Chondrocyte (in vitro differentiated cells): Measurements from ENCODE around the gene ALG10. TPM values are rescaled to one million over a fixed set of nuclear protein-coding genes. Genes with fewer than 3 reads are reported as not detected.
"Not testable (repeated sequence)": the region's sequence is repeated elsewhere in the genome, so short reads cannot be mapped to it uniquely, and the experiment has no call there.

Experiments used
- DNase-seq: peaks from one replicate; pipeline ENCODE4 v3.0.0; 2021; ENCODE audit warnings: mixed read lengths, low spot score
- H3K27ac Mint-ChIP-seq: one replicate; pipeline ENCODE4 v1.8.0; 2021; ENCODE audit warnings: mild to moderate bottlenecking, moderate library complexity, mixed read lengths; ENCODE audit not compliant: unreplicated experiment
- H3K27me3 Mint-ChIP-seq: 2 replicates; pipeline ENCODE4 v1.8.0; 2021; ENCODE audit warnings: low read depth, mixed read lengths
- H3K36me3 Mint-ChIP-seq: 2 replicates; pipeline ENCODE4 v1.8.0; 2021; ENCODE audit warnings: low read depth, mixed read lengths
- H3K4me1 Mint-ChIP-seq: 2 replicates; pipeline ENCODE4 v1.8.0; 2021; ENCODE audit warnings: low read depth, mild to moderate bottlenecking, mixed read lengths
- H3K4me3 Mint-ChIP-seq: one replicate; pipeline ENCODE4 v1.8.0; 2021; ENCODE audit warnings: mild to moderate bottlenecking, moderate library complexity, mixed read lengths; ENCODE audit not compliant: unreplicated experiment
- H3K9me3 Mint-ChIP-seq: 2 replicates; pipeline ENCODE4 v1.8.0; 2021; ENCODE audit warnings: low read depth, mixed read lengths
- long read RNA-seq: library from polyadenylated mRNA; stranded (forward); transcript quantifications from one replicate; pipeline ENCODE4 v2.0.0, GENCODE V29; 2021
- total RNA-seq: library from RNA; stranded (reverse); gene quantifications from 3 replicates; pipeline ENCODE4 v1.2.1, GENCODE V29; 2021
- TF ChIP-seq, protein P1 (sequence below): fragments of 200-600 bp; sonication (generic); IDR thresholded peaks from 2 replicates; pipeline ENCODE4 v1.5.0; 2021; ENCODE audit warnings: antibody characterized with exemption, mild to moderate bottlenecking, moderate library complexity

ALG10 gene, protein sequence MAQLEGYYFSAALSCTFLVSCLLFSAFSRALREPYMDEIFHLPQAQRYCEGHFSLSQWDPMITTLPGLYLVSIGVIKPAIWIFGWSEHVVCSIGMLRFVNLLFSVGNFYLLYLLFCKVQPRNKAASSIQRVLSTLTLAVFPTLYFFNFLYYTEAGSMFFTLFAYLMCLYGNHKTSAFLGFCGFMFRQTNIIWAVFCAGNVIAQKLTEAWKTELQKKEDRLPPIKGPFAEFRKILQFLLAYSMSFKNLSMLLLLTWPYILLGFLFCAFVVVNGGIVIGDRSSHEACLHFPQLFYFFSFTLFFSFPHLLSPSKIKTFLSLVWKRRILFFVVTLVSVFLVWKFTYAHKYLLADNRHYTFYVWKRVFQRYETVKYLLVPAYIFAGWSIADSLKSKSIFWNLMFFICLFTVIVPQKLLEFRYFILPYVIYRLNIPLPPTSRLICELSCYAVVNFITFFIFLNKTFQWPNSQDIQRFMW
- total RNA-seq = 4.5 to 7.5 TPM (median 5.9 TPM) in 3 replicates
- long read RNA-seq, partial matches to known transcripts = 0 of 1 reads
- long read RNA-seq, other reads (novel, unspliced or antisense) = 0 of 1 reads

DNA sequence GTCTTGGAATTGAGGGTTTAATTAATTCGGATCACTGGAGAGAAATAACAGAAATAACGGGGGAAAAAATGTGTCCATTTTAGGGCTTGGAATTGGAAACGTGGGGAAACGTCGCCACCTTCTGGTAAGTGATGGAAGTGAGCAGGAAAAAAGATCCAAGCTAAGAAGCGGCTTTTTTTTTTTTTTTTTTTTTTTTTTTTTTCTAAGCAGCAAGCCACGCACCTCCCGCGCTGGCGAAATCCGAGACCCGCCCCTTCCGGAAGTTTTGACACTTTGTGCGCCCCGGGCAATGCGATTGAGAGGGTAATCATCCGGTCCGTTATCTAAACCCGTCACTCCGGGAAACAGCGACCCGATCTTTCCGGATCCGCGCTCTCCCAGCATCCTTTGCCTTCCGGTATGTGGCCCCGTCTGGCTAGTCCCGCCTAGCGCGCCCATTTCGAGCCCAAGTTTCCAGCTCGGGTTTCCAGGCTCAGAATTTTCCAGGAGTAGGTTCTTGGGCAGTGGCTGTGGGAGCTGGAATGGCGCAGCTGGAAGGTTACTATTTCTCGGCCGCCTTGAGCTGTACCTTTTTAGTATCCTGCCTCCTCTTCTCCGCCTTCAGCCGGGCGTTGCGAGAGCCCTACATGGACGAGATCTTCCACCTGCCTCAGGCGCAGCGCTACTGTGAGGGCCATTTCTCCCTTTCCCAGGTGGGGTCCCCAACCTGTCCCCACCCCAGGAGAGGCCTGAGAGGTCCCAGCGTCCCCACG is at the start of gene ALG10:
Gene ALG10 (plus strand): TSS at position 418 of the 752 bp plus-strand sequence. CDS start 104 bp downstream, at position 522.
- H3K36me3 Mint-ChIP-seq = no peaks in the 10 kb centered on the region
- H3K4me3 Mint-ChIP-seq = peak within 1 kb of the TSS; percentile 90
- peaks cover 8% of the 10 kb centered on the region for H3K27me3 Mint-ChIP-seq
- no peaks in the 10 kb centered on the region for H3K9me3 Mint-ChIP-seq
- DNase-seq = peak; percentile 97
- H3K4me1 Mint-ChIP-seq = peaks cover 21% of the 10 kb centered on the region
- TF ChIP-seq, protein P1, sequence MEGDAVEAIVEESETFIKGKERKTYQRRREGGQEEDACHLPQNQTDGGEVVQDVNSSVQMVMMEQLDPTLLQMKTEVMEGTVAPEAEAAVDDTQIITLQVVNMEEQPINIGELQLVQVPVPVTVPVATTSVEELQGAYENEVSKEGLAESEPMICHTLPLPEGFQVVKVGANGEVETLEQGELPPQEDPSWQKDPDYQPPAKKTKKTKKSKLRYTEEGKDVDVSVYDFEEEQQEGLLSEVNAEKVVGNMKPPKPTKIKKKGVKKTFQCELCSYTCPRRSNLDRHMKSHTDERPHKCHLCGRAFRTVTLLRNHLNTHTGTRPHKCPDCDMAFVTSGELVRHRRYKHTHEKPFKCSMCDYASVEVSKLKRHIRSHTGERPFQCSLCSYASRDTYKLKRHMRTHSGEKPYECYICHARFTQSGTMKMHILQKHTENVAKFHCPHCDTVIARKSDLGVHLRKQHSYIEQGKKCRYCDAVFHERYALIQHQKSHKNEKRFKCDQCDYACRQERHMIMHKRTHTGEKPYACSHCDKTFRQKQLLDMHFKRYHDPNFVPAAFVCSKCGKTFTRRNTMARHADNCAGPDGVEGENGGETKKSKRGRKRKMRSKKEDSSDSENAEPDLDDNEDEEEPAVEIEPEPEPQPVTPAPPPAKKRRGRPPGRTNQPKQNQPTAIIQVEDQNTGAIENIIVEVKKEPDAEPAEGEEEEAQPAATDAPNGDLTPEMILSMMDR = peak; percentile 84
- peak within 1 kb of the TSS; percentile 88 for H3K27ac Mint-ChIP-seq

DNA sequence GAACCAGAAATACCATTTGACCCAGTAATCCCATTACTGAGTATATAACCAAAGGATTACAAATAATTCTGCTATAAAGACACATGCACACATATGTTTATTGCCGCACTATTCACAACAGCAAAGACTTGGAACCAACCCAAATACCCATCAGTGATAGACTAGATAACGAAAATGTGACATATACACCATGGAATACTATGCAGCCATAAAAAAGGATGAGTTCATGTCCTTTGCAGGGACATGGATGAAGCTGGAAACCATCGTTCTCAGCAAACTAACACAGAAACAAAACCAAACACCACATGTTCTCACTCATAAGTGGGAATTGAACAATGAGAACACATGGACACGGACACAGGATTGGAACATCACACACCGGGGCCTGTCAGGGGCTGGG is 49.4 kb upstream of the ALG10 start:
- H3K27me3 Mint-ChIP-seq, H3K27ac Mint-ChIP-seq, H3K36me3 Mint-ChIP-seq: not testable (repeated sequence)

DNA sequence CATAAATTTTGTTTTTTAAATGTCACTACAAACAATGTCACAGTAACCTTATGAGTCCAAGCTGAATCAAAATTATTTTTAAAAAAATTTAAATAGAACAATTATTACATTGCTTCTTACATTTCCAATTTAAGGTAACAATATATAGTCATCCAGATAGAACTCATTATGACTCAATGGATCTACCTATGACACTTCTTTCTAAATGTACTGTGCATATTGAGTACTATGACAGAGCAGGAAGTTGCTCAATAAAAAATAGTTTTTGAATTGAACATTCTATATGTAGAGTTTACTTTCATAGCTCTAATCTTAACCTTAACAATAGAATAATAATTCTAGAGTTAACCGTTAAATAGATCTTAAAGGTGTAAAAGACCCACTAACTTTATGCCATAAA is 44.4 kb upstream of the ALG10 start:
- H3K9me3 Mint-ChIP-seq = peaks cover 2% of the 10 kb centered on the region
- TF ChIP-seq, protein P1 = no peak
- no peaks in the 10 kb centered on the region for H3K4me1 Mint-ChIP-seq
- H3K4me3 Mint-ChIP-seq = no peak overlapping the region
- no peak for DNase-seq
- H3K36me3 Mint-ChIP-seq = no peaks in the 10 kb centered on the region
- H3K27ac Mint-ChIP-seq = no peak overlapping the region
- H3K27me3 Mint-ChIP-seq = peaks cover under 1% of the 10 kb centered on the region

More for the DNA sequence above, 49.4 kb upstream of the ALG10 start:
- not testable (repeated sequence) for DNase-seq, H3K9me3 Mint-ChIP-seq, H3K4me1 Mint-ChIP-seq, H3K4me3 Mint-ChIP-seq

DNA sequence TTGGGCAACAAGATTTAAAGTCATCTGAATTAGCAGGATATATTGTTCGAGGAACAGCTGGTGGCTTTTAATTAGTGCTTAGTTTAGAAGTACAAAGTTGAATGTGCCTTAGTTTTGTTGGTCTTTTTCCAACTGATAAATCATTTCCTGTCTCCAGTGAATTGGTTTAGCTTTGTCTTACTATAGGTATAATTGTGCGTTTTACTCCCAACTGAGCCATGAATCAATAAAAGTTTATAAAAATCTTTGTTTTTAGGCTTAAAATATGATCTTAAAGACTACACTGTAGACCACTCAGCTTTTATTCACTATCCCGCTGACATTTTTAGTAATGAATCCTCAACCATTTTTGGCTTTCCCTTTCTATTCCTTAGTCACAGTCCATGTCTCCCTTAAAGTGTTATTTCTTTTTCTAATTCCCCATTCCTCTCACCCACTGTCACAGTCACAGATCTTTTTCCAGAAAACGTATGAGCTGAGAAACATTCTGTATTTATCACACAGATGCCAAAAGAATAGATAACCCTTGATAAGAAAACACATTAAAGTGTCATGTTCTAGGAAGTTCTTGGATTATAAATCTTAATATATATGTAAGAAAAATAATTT is 34.0 kb upstream of the ALG10 start:
- no peak for DNase-seq
- TF ChIP-seq, protein P1 = no peak
- H3K9me3 Mint-ChIP-seq = no peaks in the 10 kb centered on the region
- peaks cover 5% of the 10 kb centered on the region for H3K27me3 Mint-ChIP-seq
- H3K27ac Mint-ChIP-seq = no peak overlapping the region
- no peaks in the 10 kb centered on the region for H3K36me3 Mint-ChIP-seq
- no peaks in the 10 kb centered on the region for H3K4me1 Mint-ChIP-seq
- no peak overlapping the region for H3K4me3 Mint-ChIP-seq

DNA sequence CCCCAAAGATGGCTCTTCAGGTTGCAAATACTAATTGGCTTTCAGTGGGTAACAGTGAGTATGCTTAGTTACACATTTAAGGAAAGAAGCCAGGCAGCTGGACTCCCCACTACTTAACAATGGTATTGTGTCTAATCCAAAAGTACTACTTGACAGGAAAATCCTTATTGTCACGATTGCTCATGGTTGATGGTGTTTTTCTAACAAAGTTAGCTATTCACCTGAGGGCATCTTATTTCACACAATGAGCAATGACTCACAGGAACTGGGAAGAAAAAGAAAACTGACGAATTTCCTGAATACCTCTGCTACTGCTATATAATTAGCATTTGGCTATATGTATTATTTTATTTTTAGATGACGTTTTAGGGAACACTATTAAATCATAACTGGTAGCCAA is 33.4 kb upstream of the ALG10 start:
- TF ChIP-seq, protein P1 = no peak
- Mint-ChIP-seq H3K27me3 (peaks cover 5% of the 10 kb centered on the region), H3K4me1 (no peaks in the 10 kb centered on the region), H3K9me3 (no peaks in the 10 kb centered on the region), H3K27ac (no peak overlapping the region), H3K4me3 (no peak overlapping the region), H3K36me3 (no peaks in the 10 kb centered on the region)
- no peak for DNase-seq
